GM20000 (cell line): ENCODE results near the gene MAP4K2.

ENCODE experiments used
- DNase-seq: peaks from one replicate; pipeline ENCODE4 v3.0.0; 2012; ENCODE audit warnings: low spot score
- CTCF ChIP-seq: IDR thresholded peaks from 2 replicates; pipeline ENCODE4 v1.5.1; 2012; ENCODE audit warnings: mild to moderate bottlenecking, control low read depth; ENCODE audit errors: extremely low read depth, missing control alignments

The MAP4K2 gene

GRCh38 chr11:64736654-64737053, 66.4 kb downstream of the MAP4K2 start:
- TF ChIP-seq CTCF, result no peak
- DNase-seq, result no peak

DNA sequence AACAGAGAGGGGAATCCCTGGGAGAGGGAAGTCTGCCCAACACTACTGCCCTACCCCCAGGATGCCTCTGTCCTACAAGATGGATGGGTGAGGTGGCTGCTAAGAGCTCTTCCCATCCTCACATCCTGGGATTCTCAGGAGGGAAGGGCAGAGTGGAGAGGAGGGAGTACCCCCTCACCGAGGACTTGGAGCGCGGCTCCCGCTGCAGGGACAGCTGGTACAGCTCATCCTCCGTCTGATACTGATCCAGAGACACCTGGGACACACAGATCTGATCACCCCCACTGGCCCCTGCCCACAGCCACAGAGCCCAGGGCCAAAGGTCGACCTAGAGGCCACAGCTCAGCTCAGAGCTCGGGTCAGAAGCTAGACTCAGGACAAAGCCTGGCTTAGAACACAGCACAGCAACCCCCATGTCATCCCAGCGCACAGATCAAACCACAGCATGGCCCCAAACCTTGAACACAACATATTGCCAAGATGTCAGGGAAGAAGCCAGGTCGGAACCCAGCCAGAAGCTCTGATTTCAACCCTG, 67.2 kb downstream of the MAP4K2 start:
- TF ChIP-seq CTCF, result no peak
- DNase-seq, result no peak
